Karpas-422 (cell line): Measurements from ENCODE around the gene GARIN3. TPM values are rescaled to one million over a fixed set of nuclear protein-coding genes. Genes with fewer than 3 reads are reported as not detected.

ENCODE experiments used
- DNase-seq: peaks from one replicate; pipeline ENCODE4 v3.0.0-alpha.2; 2015
- H2AFZ ChIP-seq: fragments of 200-600 bp; sonication (generic); 2 replicates; pipeline ENCODE4 v1.6.1; 2014; ENCODE audit warnings: antibody characterized with exemption, low read length, mixed read lengths
- H3K27ac ChIP-seq: fragments of 200-600 bp; sonication (generic); 2 replicates; pipeline ENCODE4 v1.5.1; 2014; ENCODE audit warnings: mild to moderate bottlenecking, low read length, moderate library complexity
- H3K27me3 ChIP-seq: fragments of 200-600 bp; sonication (generic); 2 replicates; pipeline ENCODE4 v1.6.1; 2014; ENCODE audit warnings: low read length, mixed read lengths
- H3K36me3 ChIP-seq: fragments of 200-600 bp; sonication (generic); 2 replicates; pipeline ENCODE4 v1.6.1; 2014; ENCODE audit warnings: low read length, mixed read lengths; ENCODE audit not compliant: insufficient read depth
- H3K4me1 ChIP-seq: fragments of 200-600 bp; sonication (generic); 2 replicates; pipeline ENCODE4 v1.6.1; 2014; ENCODE audit warnings: mild to moderate bottlenecking, low read length, mixed read lengths
- H3K4me2 ChIP-seq: fragments of 200-600 bp; sonication (generic); 2 replicates; pipeline ENCODE4 v1.6.1; 2014; ENCODE audit warnings: low read length, low read depth, mild to moderate bottlenecking; ENCODE audit not compliant: poor library complexity, severe bottlenecking
- H3K4me3 ChIP-seq: fragments of 200-600 bp; sonication (generic); 2 replicates; pipeline ENCODE4 v1.5.1; 2014; ENCODE audit warnings: mild to moderate bottlenecking, antibody characterized with exemption, low read length, mixed read lengths
- H3K79me2 ChIP-seq: fragments of 200-600 bp; sonication (generic); 2 replicates; pipeline ENCODE4 v1.6.1; 2014; ENCODE audit warnings: mild to moderate bottlenecking, low read length, mixed read lengths
- H3K9ac ChIP-seq: fragments of 200-600 bp; sonication (generic); 2 replicates; pipeline ENCODE4 v1.6.0; 2014; ENCODE audit warnings: low read length
- H3K9me2 ChIP-seq: fragments of 200-600 bp; sonication (generic), shearing (Covaris generic); replicated peaks from 2 replicates; pipeline ENCODE4 v1.6.0; 2014; ENCODE audit warnings: mild to moderate bottlenecking, low read length, moderate library complexity; ENCODE audit not compliant: insufficient read depth
- H3K9me3 ChIP-seq: fragments of 300-700, 200-600 bp; sonication (generic); 2 replicates; pipeline ENCODE4 v1.6.1; 2014; ENCODE audit warnings: low read length, mixed read lengths
- H4K20me1 ChIP-seq: fragments of 200-600 bp; sonication (generic); 2 replicates; pipeline ENCODE4 v1.6.1; 2014; ENCODE audit warnings: mild to moderate bottlenecking, antibody characterized with exemption, low read length, low read depth; ENCODE audit not compliant: insufficient read depth
- total RNA-seq: library from RNA; depleted of rRNA; stranded (reverse); fragments of >200 nt; shearing (Covaris generic); gene quantifications from 2 replicates; pipeline ENCODE4 v1.2.3, GENCODE V29; 2014; ENCODE audit warnings: low replicate concordance; rRNA removed

The GARIN3 gene
- total RNA-seq, 1 experiment from 2014 or later: not detected

- H3K4me1 ChIP-seq: no peaks in the 10 kb centered on the region
- H3K9me2 ChIP-seq: no peaks in the 10 kb centered on the region
- peaks cover 18% of the 10 kb centered on the region for H3K9me3 ChIP-seq
- H3K36me3 ChIP-seq: no peaks in the 10 kb centered on the region
- no peak overlapping the region for H3K9ac ChIP-seq
- H4K20me1 ChIP-seq: no peaks in the 10 kb centered on the region
- H2AFZ ChIP-seq: no peak overlapping the region
- H3K27ac ChIP-seq: no peak overlapping the region
- DNase-seq: no peak
- H3K4me3 ChIP-seq: no peak overlapping the region
- no peak overlapping the region for H3K4me2 ChIP-seq
- no peaks in the 10 kb centered on the region for H3K79me2 ChIP-seq
- H3K27me3 ChIP-seq: no peaks in the 10 kb centered on the region
These were observed 44.4 kb downstream of the GARIN3 start for GRCh38 chr5:157121709-157122108.

DNA sequence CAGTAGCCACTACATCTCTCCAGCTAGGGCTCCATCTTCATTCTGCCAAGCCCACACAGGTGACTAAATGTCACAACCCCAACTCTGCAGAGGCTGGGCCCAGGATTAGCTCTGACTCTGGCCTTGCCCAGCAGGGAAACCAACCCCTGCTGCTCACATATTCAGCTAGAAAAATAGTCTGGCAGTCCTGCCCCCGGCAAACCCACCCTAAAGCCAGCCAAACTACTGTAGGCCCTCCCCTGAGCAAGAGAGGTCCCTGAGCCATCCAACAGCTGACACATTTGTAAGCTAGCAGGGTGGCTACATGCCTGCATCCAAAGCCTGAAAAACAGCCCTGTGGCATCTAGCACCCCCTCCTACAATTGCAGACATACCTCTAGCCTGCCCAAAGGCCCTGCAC is 46.0 kb downstream of the GARIN3 start:
- Histone ChIP-seq H3K4me2 (no peak overlapping the region), H3K9me3 (peaks cover 18% of the 10 kb centered on the region), H3K79me2 (no peaks in the 10 kb centered on the region), H3K9ac (no peak overlapping the region), H3K36me3 (no peaks in the 10 kb centered on the region), H3K4me1 (no peaks in the 10 kb centered on the region), H2AFZ (no peak overlapping the region), H3K9me2 (no peaks in the 10 kb centered on the region), H3K27ac (no peak overlapping the region), H3K4me3 (no peak overlapping the region), H4K20me1 (no peaks in the 10 kb centered on the region), H3K27me3 (no peaks in the 10 kb centered on the region)
- no peak for DNase-seq

DNA sequence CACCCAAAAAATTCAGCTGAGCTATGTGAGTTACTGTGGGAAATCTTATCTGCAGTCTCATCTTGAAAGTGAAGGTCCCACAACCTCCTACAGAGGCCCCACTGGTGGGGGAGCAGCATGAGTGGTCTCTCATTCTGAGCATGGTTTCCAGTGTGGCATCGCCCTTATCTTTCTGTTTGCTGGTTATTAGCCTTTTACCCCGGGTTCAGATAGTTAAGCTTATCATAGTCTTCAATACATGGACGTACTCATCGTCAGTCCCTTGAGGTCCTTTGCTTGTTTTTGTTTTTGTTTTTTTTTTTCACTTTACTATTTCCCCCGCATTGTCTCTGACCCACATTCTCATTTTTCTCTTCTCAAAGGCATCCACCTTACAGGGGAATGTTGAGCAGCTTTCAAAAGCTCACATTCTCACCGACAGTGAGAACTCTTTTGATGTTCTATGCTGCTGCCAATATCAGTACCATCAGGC is 49.5 kb downstream of the GARIN3 start:
- peaks cover 10% of the 10 kb centered on the region for H3K9me3 ChIP-seq
- H3K4me3 ChIP-seq: no peak overlapping the region
- no peak for DNase-seq
- H3K27ac ChIP-seq: no peak overlapping the region
- H3K9me2 ChIP-seq: no peaks in the 10 kb centered on the region
- H3K79me2 ChIP-seq: no peaks in the 10 kb centered on the region
- no peaks in the 10 kb centered on the region for H3K36me3 ChIP-seq
- no peaks in the 10 kb centered on the region for H4K20me1 ChIP-seq
- H2AFZ ChIP-seq: no peak overlapping the region
- no peak overlapping the region for H3K4me2 ChIP-seq
- no peaks in the 10 kb centered on the region for H3K27me3 ChIP-seq
- H3K9ac ChIP-seq: no peak overlapping the region
- no peaks in the 10 kb centered on the region for H3K4me1 ChIP-seq

GRCh38 chr5:157115502-157115901 is 50.6 kb downstream of the GARIN3 start:
- Histone ChIP-seq H3K4me2 (no peak overlapping the region), H2AFZ (no peak overlapping the region), H3K9ac (no peak overlapping the region), H3K27me3 (no peaks in the 10 kb centered on the region), H3K4me1 (no peaks in the 10 kb centered on the region), H3K9me3 (no peaks in the 10 kb centered on the region; the same call in 1 of the 2 replicates), H3K79me2 (no peaks in the 10 kb centered on the region), H4K20me1 (no peaks in the 10 kb centered on the region), H3K27ac (no peak overlapping the region), H3K36me3 (no peaks in the 10 kb centered on the region), H3K9me2 (no peaks in the 10 kb centered on the region), H3K4me3 (no peak overlapping the region)
- no peak for DNase-seq

GRCh38 chr5:157115012-157115411 is 51.1 kb downstream of the GARIN3 start:
- DNase-seq: no peak
- H2AFZ ChIP-seq: no peak overlapping the region
- no peaks in the 10 kb centered on the region for H3K9me3 ChIP-seq
- no peaks in the 10 kb centered on the region for H3K9me2 ChIP-seq
- no peak overlapping the region for H3K4me2 ChIP-seq
- H3K27me3 ChIP-seq: no peaks in the 10 kb centered on the region
- H3K27ac ChIP-seq: no peak overlapping the region
- no peak overlapping the region for H3K9ac ChIP-seq
- H3K36me3 ChIP-seq: no peaks in the 10 kb centered on the region
- H3K79me2 ChIP-seq: no peaks in the 10 kb centered on the region
- H3K4me3 ChIP-seq: no peak overlapping the region
- H4K20me1 ChIP-seq: no peaks in the 10 kb centered on the region
- H3K4me1 ChIP-seq: no peaks in the 10 kb centered on the region

GRCh38 chr5:157113002-157113401 is 53.1 kb downstream of the GARIN3 start:
- DNase-seq: no peak

More at GRCh38 chr5:157113002-157113401, 53.1 kb downstream of the GARIN3 start:
- Histone ChIP-seq H3K9me2 (no peaks in the 10 kb centered on the region), H3K4me2 (no peak overlapping the region), H3K27ac (no peak overlapping the region), H2AFZ (no peak overlapping the region), H3K79me2 (no peaks in the 10 kb centered on the region), H3K9ac (no peak overlapping the region), H3K27me3 (no peaks in the 10 kb centered on the region), H3K4me1 (no peaks in the 10 kb centered on the region), H3K4me3 (no peak overlapping the region), H3K9me3 (no peaks in the 10 kb centered on the region), H4K20me1 (no peaks in the 10 kb centered on the region), H3K36me3 (no peaks in the 10 kb centered on the region)

Other genes with a start within 250 kb of the GARIN3 start
- gene TIMD4, start 203.0 kb downstream of the GARIN3 start, total RNA-seq: not detected in 2 replicates
- not detected in 2 replicates for gene HAVCR1, start 107.1 kb downstream of the GARIN3 start, total RNA-seq
- 0.22 TPM in 1 of 2 replicates, not detected in the other for gene HAVCR2, start 57.2 kb downstream of the GARIN3 start, total RNA-seq
- 10.6 and 12.2 TPM in 2 replicates for gene MED7, start 23.4 kb downstream of the GARIN3 start, total RNA-seq
- 0.25 and 1.3 TPM in 2 replicates for gene ITK, start 14.6 kb upstream of the GARIN3 start, total RNA-seq
- gene CYFIP2, start 99.9 kb upstream of the GARIN3 start, total RNA-seq: 355 and 517 TPM in 2 replicates